Breast epithelium (tissue), 4 donors: ENCODE measurements around the gene NCK2. TPM values are rescaled to one million over a fixed set of nuclear protein-coding genes. Genes with fewer than 3 reads are reported as not detected.

Experiments
- DNase-seq, 2 donors: peaks; one replicate each; pipeline ENCODE4 v3.0.0-alpha.2; 2019; ENCODE audit warnings: low spot score in 2 of 2
- H3K27ac ChIP-seq, 2 donors: fragments of 200-600 bp; sonication (generic) in 1 of 2; one replicate each; pipeline ENCODE4 v1.5.1; 2016 to 2019; ENCODE audit warnings: mild to moderate bottlenecking in 1 of 2
- H3K27me3 ChIP-seq, 2 donors: fragments of 200-600 bp; sonication (generic) in 1 of 2; one replicate each; pipeline versions ENCODE4 v1.5.1 to v1.6.0; 2017 to 2019; ENCODE audit warnings: control low read depth in 1 of 2, mild to moderate bottlenecking in 1 of 2
- H3K36me3 ChIP-seq: fragments of 200-600 bp; one replicate; pipeline ENCODE4 v1.5.1; 2019
- H3K4me1 ChIP-seq, 2 donors: fragments of 200-600 bp; sonication (generic); one replicate each; pipeline ENCODE4 v1.5.1; 2016 to 2019; ENCODE audit warnings: control low read depth in 1 of 2
- H3K4me3 ChIP-seq, 3 donors: fragments of 200-600 bp; sonication (generic); 1 replicate in 2 of 3; 2 replicates in 1 of 3; pipeline ENCODE4 v1.5.1; 2016 to 2019; ENCODE audit warnings: mild to moderate bottlenecking in 3 of 3, moderate library complexity in 2 of 3
- H3K9me3 ChIP-seq, 2 donors: fragments of 200-600 bp; sonication (generic) in 1 of 2; one replicate each; pipeline ENCODE4 v1.5.1; 2016 to 2019; ENCODE audit warnings: control low read depth in 1 of 2
- CTCF ChIP-seq, 3 donors: fragments of 450-650 bp; IDR thresholded peaks; one replicate each; pipeline ENCODE4 v1.5.1; 2016 to 2017; ENCODE audit warnings: antibody characterized with exemption in 3 of 3, mild to moderate bottlenecking in 3 of 3, moderate library complexity in 3 of 3
- POLR2A ChIP-seq: fragments of 450-650 bp; IDR thresholded peaks from one replicate; pipeline ENCODE4 v1.6.1; 2016; ENCODE audit warnings: antibody characterized with exemption, mild to moderate bottlenecking, moderate library complexity
- POLR2AphosphoS5 ChIP-seq, 3 donors: sonication (generic); formaldehyde crosslinking; IDR thresholded peaks; one replicate each; pipeline ENCODE4 v1.6.1; 2017; ENCODE audit warnings: antibody characterized with exemption in 3 of 3
- intact Hi-C: fragments of 100-400 bp; cut with DNase I; formaldehyde crosslinking; loops from one replicate; pipeline ENCODE4 v1.15.1; 2023; ENCODE audit warnings: low total_unique reads
- total RNA-seq, 3 donors: library from RNA; depleted of rRNA; stranded (reverse); fragments of >200 nt; gene quantifications; one replicate each; pipeline ENCODE4 v1.1.0, GENCODE V29; 2016

NCK2 gene
- total RNA-seq, 3 donors from 2014 or later, result 42.0 to 54.3 (median 46.9) TPM

DNA sequence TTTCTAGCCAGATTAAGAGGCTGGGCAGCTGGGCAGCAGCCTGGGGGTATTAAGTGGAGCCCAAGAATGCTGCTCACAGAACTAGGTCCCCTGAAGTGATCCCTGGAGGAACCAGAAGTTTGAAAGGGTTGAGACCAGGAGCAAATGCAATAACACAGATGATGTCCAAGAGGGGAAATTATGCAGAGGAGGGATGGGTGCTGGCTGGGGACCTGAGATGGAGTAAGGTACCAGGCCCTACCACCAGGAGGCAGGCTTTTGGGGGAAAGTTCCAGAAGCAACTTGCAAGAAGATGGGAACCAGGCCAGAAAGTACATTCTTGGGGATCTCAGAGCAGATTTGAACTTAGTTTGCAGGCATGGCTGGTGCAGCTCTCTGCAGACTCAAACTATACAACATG, 175.1 kb downstream of the NCK2 start:
- Histone ChIP-seq H3K36me3 (no peaks in the 10 kb centered on the region), H3K4me3 (no peak overlapping the region), H3K4me1 (no peaks in the 10 kb centered on the region), H3K9me3 (peaks cover 7 to 14% of the 10 kb centered on the region in 2 donors), H3K27me3 (no peaks in the 10 kb centered on the region), H3K27ac (peak overlapping the region; percentile 70 to 74)
- intact Hi-C loops, result no loop called here
- TF ChIP-seq POLR2AphosphoS5 (IDR thresholded peaks at IDR 0.05), result no peak
- TF ChIP-seq CTCF (IDR thresholded peaks at IDR 0.05), result peak in 1 of 3 donors; percentile 18
- no peak for DNase-seq

GRCh38 chr2:105924271-105924670, 179.6 kb downstream of the NCK2 start:
- Histone ChIP-seq H3K27ac (no peak overlapping the region), H3K9me3 (no peaks in the 10 kb centered on the region), H3K4me3 (no peak overlapping the region), H3K4me1 (no peaks in the 10 kb centered on the region), H3K36me3 (no peaks in the 10 kb centered on the region), H3K27me3 (no peaks in the 10 kb centered on the region)
- intact Hi-C loops, result no loop called here
- DNase-seq, result no peak
- no peak for TF ChIP-seq CTCF (IDR thresholded peaks at IDR 0.05)
- TF ChIP-seq POLR2AphosphoS5 (IDR thresholded peaks at IDR 0.05), result no peak
- TF ChIP-seq POLR2A, result no peak

DNA sequence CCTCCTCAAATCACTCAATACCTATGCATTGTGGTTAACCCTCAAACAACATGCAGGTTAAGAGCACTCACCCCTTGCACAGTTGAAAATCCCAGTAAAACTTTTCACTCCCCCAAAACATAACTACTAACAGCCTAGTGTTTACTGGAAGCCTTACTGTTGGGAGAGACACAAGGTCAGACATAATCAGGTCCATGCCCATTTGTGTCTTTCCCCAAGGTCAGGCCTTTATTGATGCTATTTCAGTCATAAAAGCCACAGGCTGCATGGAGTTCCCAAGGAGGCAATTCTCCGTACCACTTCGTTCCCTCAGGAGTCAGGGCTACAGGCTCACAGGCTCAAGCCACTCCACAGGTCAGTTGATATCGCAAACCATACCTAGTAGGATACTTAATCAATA, 180.2 kb downstream of the NCK2 start:
- intact Hi-C loops, result no loop called here
- no peaks in the 10 kb centered on the region for H3K4me1 ChIP-seq
- no peak overlapping the region for H3K4me3 ChIP-seq
- TF ChIP-seq POLR2A, result no peak
- DNase-seq, result no peak
- H3K27ac ChIP-seq, result no peak overlapping the region
- H3K36me3 ChIP-seq, result no peaks in the 10 kb centered on the region
- no peaks in the 10 kb centered on the region for H3K27me3 ChIP-seq
- H3K9me3 ChIP-seq, result no peaks in the 10 kb centered on the region

DNA sequence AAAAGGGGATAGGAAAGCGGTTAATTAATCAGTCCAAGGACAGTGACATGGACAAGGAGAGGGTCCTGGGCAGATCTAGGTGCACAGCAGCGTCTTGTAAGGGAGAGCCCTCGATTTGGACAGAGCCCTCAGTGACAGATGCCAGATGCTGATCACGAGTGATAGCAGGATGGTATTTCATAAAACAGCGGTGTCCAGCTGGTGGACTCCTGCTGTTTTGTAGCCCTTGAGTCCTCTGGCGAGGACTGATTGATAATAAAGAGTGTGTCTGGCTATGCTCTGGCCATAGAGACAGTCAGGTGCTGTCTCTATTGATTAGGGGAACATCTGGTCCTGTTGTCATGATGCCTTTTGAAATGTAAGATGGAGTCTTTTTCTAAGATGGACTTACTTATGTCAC, 180.7 kb downstream of the NCK2 start:
- no peaks in the 10 kb centered on the region for H3K27me3 ChIP-seq
- H3K27ac ChIP-seq, result no peak overlapping the region
- no peaks in the 10 kb centered on the region for H3K4me1 ChIP-seq
- H3K9me3 ChIP-seq, result no peaks in the 10 kb centered on the region
- no peak overlapping the region for H3K4me3 ChIP-seq
- no peak for TF ChIP-seq POLR2AphosphoS5 (IDR thresholded peaks at IDR 0.05)
- TF ChIP-seq POLR2A, result no peak
- TF ChIP-seq CTCF (IDR thresholded peaks at IDR 0.05), result no peak
- no peak for DNase-seq
- intact Hi-C loops, result no loop called here
- H3K36me3 ChIP-seq, result no peaks in the 10 kb centered on the region

DNA sequence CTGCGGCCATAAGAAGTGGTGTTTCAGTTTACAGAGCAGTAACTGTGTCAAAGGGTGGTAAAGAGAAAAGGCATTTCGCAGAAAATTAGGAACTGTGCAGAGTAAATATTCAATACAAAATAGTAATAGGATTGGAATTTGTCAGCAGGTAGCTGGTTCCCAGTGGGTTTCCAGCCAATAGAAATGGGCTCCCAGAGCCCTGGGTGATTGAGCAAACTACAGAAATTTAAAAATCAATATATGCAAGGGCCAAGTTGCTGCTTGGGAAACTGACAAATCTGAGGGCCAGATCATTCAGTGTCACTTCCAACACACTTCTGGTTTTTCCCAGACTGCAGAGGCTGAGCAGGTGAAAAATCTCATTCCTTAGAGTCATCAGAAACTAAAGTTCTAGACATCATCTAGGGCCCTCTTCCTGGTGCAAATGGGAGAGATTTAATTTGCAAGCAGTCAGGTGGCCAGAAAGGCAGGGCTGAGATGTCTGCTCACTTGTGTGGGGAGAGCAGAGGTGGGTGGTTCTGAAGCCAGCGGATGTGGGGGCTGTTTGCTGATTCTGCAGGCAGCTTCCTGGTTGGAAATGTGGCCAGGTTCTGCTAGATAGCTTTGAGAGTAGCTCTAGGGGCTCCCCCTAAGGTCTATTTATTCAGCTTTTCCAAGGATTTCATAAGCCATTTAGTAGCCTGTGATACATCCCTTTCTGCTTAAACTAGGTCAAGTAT, 182.4 kb downstream of the NCK2 start:
- Histone ChIP-seq H3K9me3 (no peaks in the 10 kb centered on the region), H3K27me3 (no peaks in the 10 kb centered on the region), H3K4me3 (no peak overlapping the region), H3K36me3 (no peaks in the 10 kb centered on the region), H3K27ac (no peak overlapping the region), H3K4me1 (no peaks in the 10 kb centered on the region)
- DNase-seq, result no peak
- TF ChIP-seq CTCF (IDR thresholded peaks at IDR 0.05) (no peak), POLR2A (no peak), POLR2AphosphoS5 (IDR thresholded peaks at IDR 0.05) (no peak)
- intact Hi-C loops, result no loop called here
